Esophagus mucosa (tissue), 1 donor: ENCODE results near the gene MYRFL. TPM values are rescaled to one million over a fixed set of nuclear protein-coding genes. Genes with fewer than 3 reads are reported as not detected.
"Not testable (repeated sequence)": the region's sequence is repeated elsewhere in the genome, so short reads cannot be mapped to it uniquely, and the experiment has no call there.

Experiments
- ATAC-seq: fragments of 200-7000 bp; cut with Tn5 transposase; one replicate; pipeline ENCODE4 v1.9.1; 2020
- total RNA-seq: library from RNA; stranded (reverse); gene quantifications from one replicate; pipeline ENCODE4 v1.2.4, GENCODE V29; 2023
- donor health status: DM: yes; HTN: yes; CAD: no.

MYRFL gene
- total RNA-seq, 1 donor from 2014 or later = not detected

DNA sequence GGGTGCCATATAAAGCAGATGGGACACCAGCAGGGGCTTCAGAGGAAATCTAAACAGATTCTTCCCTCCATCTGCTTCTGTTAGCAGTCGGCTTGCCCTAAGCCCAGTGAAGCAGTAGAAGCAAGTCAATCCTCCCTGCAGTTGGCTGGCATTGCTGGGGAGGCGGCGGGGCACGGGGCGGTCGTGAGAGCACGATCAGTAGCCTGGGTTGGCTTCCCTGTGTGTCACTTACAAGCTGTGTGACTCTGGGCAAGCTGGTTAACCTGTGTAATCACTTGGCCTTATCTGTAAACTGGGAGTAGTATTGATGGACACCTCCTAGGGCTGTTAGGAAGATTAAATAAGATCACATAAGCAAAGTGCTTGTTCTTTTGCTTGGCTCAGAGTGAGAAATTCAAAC, 19.4 kb downstream of the MYRFL start:
- no peak for ATAC-seq

GRCh38 chr12:69844836-69845235, 19.8 kb downstream of the MYRFL start:
- ATAC-seq = no peak

DNA sequence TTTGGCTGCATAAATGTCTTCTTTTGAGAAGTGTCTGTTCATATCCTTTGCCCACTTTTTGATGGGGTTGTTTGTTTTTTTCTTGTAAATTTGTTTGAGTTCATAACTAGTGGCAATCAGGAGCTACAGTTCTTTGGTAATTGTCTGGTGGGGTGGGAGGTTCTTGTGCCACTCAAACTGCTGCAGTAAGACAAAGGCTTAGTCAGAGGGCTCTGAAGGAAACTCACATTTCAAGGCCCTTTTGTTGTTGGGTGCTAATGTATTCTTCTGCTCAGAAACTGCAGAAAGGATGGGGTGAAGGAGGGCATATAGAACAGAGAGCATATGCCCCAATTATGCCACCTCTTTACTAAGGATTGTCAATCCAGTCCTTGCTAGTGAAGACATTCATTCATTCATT, 21.9 kb downstream of the MYRFL start:
- no peak for ATAC-seq

DNA sequence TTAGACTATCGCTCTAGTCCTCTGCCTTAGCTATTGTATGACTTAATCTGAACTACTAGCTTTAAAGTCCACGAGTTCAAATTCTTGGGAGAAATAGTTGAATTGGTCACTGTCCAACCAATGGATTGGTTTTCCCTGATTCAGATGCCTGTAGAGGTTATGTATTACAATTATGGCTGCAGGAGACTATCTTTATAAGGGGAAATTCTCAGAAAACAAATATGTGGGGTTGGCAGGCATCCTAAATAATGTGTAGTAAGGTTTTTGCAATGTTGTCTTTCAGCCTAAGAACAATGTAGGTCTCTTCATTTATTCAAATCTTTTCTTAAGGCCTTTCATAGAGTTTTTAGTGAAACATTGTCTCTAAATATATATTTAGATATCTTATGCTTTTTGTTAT, 26.9 kb downstream of the MYRFL start:
- no peak for ATAC-seq

DNA sequence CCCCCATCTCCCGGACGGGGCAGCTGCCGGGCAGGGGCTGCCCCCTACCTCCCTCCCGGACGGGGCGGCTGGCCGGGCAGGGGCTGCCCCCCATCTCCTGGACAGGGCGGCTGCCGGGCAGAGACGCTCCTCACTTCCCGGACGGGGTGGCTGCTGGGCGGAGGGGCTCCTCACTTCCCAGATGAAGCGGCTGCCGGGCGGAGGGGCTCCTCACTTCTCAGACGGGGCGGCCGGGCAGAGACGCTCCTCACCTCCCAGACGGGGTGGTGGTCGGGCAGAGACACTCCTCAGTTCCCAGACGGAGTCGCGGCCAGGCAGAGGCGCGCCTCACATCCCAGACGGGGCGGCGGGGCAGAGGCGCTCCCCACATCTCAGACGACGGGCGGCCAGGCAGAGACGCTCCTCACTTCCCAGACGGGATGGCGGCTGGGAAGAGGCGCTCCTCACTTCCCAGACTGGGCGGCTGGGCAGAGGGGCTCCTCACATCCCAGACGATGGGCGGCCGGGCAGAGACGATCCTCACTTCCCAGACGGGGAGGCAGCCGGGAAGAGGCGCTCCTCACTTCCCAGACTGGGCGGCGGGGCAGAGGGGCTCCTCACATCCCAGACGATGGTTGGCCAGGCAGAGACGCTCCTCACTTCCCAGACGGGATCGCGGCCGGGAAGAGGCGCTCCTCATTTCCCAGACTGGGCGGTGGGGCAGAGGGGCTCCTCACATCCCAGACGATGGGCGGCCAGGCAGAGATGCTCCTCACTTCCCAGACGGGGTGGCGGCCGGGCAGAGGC, 28.3 kb downstream of the MYRFL start:
- not testable (repeated sequence) for ATAC-seq

DNA sequence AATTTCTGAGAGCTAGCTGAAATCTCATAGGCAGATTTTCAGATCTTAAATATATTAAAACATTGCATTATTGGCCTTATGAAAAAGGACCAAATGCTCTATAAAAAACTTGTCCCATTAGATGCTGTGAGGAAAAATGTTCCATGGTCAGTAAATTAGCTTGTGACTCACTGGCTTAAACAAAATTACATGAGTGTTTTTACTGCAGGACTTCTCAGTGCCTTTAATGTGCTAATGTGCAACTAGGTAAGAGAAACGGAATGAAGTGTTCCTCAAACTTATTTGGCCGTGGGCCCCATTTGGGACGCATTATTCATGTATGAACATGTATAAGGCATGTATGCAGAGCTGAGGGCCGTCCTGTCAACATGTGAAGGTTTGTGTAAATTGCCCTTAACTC, 41.7 kb downstream of the MYRFL start:
- no peak for ATAC-seq

GRCh38 chr12:69868695-69869094, 43.7 kb downstream of the MYRFL start:
- ATAC-seq = no peak

DNA sequence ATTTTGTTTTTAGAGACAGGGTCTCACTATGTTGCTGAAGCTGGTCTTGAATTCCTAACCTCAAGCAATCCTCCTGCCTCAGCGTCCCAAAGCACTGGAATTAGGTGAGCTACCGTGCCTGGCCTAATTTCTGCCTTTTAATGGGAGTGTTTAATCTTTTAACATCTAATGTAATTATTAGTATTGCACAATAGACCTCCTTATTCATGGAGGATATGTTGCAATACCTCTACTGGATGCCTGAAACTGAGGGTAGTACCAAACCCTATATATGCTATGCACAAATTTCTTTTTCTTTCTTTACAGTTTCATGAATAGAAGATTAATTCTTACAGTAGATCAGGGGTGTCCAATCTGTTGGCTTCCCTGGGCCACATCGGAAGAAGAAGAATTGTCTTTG, 47.8 kb downstream of the MYRFL start:
- ATAC-seq = peak; percentile 66

GRCh38 chr12:69873429-69873828, 48.4 kb downstream of the MYRFL start:
- ATAC-seq = no peak

DNA sequence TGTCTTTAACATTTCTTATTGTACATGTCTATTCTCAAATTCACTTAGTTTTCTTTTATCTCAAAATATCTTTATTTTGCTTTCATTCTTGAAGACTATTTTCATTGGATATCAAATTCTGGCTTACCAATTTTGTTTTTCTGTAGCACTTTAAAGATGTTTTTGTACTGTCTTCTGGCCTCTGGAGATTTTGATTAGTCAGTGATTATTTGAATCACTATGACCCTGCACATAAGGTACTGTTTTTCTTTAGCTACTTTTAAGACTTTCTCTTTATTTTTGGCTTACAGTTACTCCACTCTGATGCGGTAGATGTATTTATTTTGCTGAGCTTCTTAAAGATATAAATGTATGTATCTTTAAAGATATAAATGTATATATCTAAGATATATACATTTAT, 49.6 kb downstream of the MYRFL start:
- ATAC-seq = no peak

DNA sequence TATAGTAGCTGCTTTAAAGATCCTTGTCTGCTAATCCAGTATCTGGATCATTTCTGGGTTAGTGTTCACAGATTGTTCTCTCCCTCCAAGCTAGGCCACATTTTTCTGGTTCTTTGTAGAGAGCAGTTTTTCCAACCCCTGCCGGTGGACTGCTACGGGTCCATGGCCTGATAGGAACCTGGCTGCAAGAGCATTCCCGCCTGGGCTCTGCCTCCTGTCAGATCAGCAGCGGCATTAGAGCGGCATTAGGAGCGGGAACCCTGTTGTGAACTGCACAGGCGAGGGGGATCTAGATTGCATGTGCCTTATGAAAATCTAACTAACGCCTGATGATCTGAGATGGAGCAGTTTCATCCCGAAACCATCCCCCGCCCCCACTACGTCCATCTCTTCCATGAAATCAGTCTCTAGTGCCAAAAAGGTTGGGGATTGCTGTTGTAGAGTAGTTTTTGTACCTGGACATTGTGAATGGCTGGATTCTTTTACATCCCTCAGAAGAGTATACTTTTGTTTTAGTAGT, 50.4 kb downstream of the MYRFL start:
- ATAC-seq = no peak

DNA sequence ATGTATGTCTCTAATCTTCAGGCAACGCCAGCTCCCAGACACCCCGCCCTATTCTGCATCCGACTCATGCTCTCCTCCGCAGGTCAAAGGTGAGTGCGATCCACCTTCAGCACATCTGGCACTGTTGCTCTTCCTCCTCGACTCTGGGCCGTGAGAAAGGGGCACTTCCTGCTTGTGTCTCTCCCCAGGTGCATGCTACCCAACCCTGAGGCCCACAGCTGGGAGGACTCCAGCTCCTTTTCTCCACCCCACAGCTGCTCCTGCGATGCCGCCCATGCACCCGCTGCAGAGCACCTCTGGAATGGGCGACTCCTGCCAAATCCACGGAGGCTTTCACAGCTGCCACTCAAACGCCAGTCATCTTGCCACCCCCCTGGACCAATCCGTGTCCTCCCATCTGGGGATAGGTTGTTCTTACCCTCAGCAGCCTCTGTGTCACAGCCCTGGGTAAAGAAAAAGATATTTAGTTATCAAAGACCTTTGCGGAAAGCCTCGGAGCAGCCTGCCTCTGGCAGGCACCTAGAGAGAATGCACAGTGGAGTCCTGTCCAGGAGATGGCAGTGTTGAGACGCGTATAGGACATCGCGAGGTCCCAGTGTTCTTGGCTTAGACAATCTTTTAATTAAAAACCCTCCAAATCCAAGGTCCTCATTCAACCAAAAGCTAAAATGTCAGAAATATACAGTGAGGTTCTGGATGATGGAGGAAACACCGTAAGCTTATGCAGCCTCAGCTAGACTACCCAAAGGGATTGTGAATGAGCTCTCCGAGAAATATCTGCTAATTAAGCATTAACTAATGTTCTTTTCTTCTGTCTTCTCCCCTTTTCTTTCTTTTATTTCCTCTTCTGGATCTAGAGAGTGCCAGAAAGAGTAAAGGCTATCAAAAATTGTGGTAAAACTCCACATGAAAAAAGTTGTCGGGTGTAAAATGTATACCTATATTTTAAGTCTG, 54.3 kb downstream of the MYRFL start:
- peak; percentile 93 for ATAC-seq

DNA sequence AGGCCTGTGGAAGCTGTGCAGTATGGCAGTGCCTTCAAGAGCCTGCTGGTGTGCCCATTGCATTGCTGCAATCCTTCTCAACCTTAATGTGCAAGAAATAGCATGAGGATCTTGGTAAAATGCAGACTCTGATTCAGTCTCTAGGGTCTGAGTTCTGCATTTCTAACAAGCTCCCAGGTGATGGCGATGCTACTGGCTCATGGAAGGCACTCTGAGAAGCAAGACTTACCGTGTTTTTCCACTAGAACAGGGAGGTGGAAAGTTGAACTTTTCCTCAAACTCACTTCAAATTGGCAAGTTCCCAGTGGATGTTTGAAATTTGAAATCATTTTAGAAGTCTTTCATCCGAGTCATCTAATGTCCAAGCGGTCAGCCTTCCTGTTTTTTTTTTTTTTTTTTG, 55.5 kb downstream of the MYRFL start:
- ATAC-seq = no peak

DNA sequence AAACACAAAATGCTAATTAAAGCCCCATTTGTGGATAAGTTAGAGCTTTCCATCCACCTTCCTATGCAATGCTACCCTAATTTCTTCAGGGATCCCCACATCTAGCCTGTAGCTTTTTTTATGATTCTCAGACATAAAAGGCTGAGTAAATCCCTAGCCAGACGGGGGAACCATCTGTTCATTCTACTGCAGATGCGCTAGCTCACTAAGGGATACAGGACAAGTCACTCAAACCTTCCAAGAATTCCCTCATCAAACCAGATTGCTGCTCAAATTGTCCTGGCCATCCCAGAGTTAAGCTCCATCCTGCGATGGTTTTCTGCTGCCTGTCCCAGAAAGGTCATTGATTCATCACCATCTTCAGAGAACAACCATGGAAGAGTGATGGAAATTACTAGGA, 56.7 kb downstream of the MYRFL start:
- no peak for ATAC-seq

GRCh38 chr12:69884386-69884785, 59.4 kb downstream of the MYRFL start:
- ATAC-seq = no peak

GRCh38 chr12:69885658-69886057, 60.6 kb downstream of the MYRFL start:
- ATAC-seq = no peak

DNA sequence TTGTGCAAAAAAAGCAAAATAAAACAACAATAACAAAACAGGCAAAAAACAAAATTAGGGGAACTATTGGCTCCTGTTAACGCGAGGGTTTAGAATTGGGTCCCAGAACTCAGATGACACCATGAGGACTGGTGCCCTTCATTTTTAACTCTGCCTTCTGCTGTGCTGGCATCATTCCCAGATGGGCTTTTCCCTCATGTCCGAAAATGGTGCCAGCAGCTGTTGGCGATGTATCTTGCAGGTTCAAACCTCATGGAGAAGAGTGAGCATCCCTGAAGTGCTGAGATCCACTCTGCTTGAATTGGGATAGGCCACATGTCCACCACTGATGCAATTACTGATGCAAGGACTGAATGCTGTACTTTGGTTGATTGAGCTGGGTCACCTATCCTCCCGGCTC, 61.1 kb downstream of the MYRFL start:
- ATAC-seq = no peak

DNA sequence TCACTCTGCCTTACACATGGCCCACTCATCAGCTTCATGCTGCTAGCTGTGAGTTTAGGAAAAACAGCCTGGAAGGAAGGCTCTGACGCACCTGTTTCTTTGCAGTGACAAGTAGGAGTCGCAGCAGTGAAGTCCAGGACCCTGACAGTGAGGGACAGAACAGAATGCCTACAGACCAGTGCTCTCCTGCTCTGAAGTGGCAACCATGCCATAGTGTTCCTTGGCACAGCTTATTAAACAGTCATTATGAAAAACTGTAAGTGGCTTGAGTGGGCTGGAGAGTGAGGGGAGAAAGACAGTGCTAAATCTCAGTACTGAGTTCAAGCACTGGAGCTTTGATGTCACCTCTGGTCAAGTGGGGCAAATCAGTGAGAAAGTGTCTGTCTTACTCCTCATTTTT, 61.7 kb downstream of the MYRFL start:
- ATAC-seq = no peak

DNA sequence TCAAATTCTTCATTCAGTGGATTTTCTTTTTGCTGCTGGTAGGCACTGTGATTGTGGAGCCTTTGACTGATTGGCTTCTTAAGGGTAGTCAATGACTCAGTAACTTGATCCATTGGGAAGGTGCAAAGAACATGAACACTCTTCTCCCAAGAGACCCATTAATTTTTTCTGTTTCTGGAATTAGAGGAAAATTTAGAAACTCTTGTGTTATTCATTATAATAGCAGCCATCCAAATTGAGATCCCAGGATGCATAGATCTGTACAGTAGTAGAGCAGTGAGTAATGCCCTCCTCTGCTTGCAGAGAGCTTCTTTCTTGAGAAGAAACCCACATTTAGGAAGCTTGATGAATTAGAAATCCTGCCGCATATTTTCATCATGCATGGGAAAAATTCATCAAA, 63.9 kb downstream of the MYRFL start:
- ATAC-seq = no peak

DNA sequence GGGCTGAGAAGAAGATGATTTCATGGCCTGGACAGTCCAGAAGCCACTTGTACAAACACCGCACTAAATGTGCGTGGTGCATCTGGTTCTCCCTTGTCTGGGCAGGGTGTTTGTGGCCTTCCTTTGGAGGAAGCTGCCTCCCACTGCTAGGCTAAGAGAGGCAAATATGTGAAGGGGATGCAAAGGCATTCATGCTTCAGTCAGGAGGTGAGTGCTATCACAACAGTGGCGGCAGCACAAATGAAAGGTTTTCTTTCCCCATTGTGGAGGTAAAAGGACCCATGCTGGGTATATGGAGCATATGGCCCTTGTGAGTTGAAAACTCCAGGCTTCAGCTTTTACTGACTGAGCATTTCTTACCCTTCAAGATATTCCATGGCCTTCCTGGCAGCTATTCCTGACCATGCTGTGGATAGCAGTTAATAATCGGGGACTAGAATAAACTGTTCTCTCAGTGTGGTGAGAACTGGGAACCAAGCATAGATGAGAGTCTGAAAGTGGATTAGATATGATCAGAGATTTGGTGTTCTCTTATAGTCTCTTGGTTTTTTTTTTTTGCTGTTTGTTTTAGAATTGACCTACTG, 69.9 kb downstream of the MYRFL start:
- ATAC-seq = no peak

DNA sequence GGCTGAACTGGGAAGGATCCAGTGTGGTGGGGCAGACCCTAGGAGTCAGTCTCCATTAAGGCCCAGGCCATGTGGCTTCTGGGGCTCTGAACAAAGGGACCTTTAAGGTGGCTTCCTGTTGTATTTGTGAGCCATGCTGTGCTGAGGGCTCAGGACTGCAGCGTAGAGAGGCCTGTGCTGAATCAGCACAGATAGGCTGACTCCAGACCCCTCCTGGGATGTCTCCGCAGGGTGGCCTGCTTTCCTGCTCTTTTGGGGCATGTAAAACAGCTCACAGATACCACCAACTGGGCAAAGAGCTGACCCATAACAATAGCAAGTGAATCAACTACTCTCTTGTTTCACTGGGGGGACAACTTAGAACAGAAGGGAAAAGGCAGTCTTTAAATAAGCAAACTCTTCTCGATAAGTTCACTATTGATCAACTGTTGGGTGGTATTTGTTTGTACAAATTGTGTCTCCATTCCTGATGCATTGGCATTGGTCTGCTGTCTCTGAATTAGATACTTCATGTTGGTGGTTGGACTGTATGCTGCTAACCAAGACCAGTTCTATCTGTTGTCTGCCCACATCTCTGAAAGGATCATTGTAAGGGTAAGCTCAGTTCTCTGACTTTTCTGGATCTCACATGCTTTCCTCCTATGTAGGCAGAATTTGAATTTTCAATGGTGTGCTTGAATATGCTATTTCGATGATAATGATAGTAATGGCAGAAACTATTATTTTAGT, 71.8 kb downstream of the MYRFL start:
- ATAC-seq = no peak

- peak; percentile 32 for ATAC-seq
These were observed 72.7 kb downstream of the MYRFL start for GRCh38 chr12:69897744-69898143.

- ATAC-seq = no peak
These were observed 73.2 kb downstream of the MYRFL start for GRCh38 chr12:69898236-69898635.
